SK-N-SH treated with all-trans-retinoic acid at 6 μM for 48 hours (cell line): ENCODE data around the gene SSX2IP.

Source experiments
- ATAC-seq: fragments of 200-7000 bp; cut with Tn5 transposase; 3 replicates; pipeline ENCODE4 v1.9.1; 2020; ENCODE audit warnings: mild to moderate bottlenecking, moderate library complexity
- ARNTL ChIP-seq: fragments of 450-650 bp; formaldehyde crosslinking; IDR thresholded peaks from 2 replicates; pipeline ENCODE4 v1.5.0; 2020; ENCODE audit warnings: low read depth, mild to moderate bottlenecking, moderate library complexity, borderline replicate concordance
- BACH2 ChIP-seq: fragments of 250-450 bp; sonication (Bioruptor Pico); IDR thresholded peaks from 2 replicates; pipeline ENCODE4 v1.9.0; 2021; ENCODE audit warnings: mild to moderate bottlenecking, borderline replicate concordance
- CREB5 ChIP-seq: fragments of 250-450 bp; sonication (Bioruptor Pico); IDR thresholded peaks from 2 replicates; pipeline ENCODE4 v1.5.1; 2020; ENCODE audit warnings: low read depth, mild to moderate bottlenecking, moderate library complexity
- CSDC2 ChIP-seq: fragments of 250-450 bp; sonication (Bioruptor Pico); IDR thresholded peaks from 2 replicates; pipeline ENCODE4 v1.5.0; 2020; ENCODE audit warnings: mild to moderate bottlenecking, moderate library complexity
- CSRNP3 ChIP-seq: fragments of 250-450 bp; sonication (Bioruptor Pico); IDR thresholded peaks from 2 replicates; pipeline ENCODE4 v1.5.1; 2021; ENCODE audit warnings: mild to moderate bottlenecking, moderate library complexity
- ESRRG ChIP-seq: fragments of 250-450 bp; sonication (Bioruptor Pico); IDR thresholded peaks from 2 replicates; pipeline ENCODE4 v1.6.1; 2021; ENCODE audit warnings: mild to moderate bottlenecking
- GLIS3 ChIP-seq: fragments of 250-450 bp; sonication (Bioruptor Pico); IDR thresholded peaks from 2 replicates; pipeline ENCODE4 v1.5.0; 2020; ENCODE audit warnings: mild to moderate bottlenecking, moderate library complexity
- ISL1 ChIP-seq: fragments of 250-450 bp; sonication (Bioruptor Pico); IDR thresholded peaks from 2 replicates; pipeline ENCODE4 v2.1.2; 2022; ENCODE audit warnings: mild to moderate bottlenecking, moderate library complexity
- OSR1 ChIP-seq: fragments of 250-450 bp; sonication (Bioruptor Pico); IDR thresholded peaks from 2 replicates; pipeline ENCODE4 v1.8.0; 2022; ENCODE audit warnings: moderate library complexity, mild to moderate bottlenecking, inconsistent platforms
- PPARA ChIP-seq: fragments of 250-450 bp; sonication (Bioruptor Pico); IDR thresholded peaks from 2 replicates; pipeline ENCODE4 v1.5.0; 2020; ENCODE audit warnings: mild to moderate bottlenecking, borderline replicate concordance
- RARB ChIP-seq: fragments of 250-450 bp; sonication (Bioruptor Pico); IDR thresholded peaks from 2 replicates; pipeline ENCODE4 v1.8.0; 2021; ENCODE audit warnings: mild to moderate bottlenecking, moderate library complexity
- SNAI2 ChIP-seq: fragments of 250-450 bp; sonication (Bioruptor Pico); IDR thresholded peaks from 2 replicates; pipeline ENCODE4 v1.5.0; 2020; ENCODE audit warnings: mild to moderate bottlenecking, moderate library complexity
- TCF4 ChIP-seq: fragments of 250-450 bp; sonication (Bioruptor Pico); IDR thresholded peaks from 2 replicates; pipeline ENCODE4 v1.8.0; 2021; ENCODE audit warnings: mild to moderate bottlenecking, moderate library complexity, borderline replicate concordance
- TOX ChIP-seq: fragments of 250-450 bp; sonication (Bioruptor Pico); IDR thresholded peaks from 2 replicates; pipeline ENCODE4 v1.8.0; 2021; ENCODE audit warnings: mild to moderate bottlenecking, moderate library complexity, borderline replicate concordance
- TSHZ2 ChIP-seq: fragments of 250-450 bp; sonication (Bioruptor Pico); IDR thresholded peaks from 2 replicates; pipeline ENCODE4 v1.5.0; 2020; ENCODE audit warnings: mild to moderate bottlenecking, moderate library complexity
- ZC3H10 ChIP-seq: fragments of 250-450 bp; sonication (Bioruptor Pico); IDR thresholded peaks from 2 replicates; pipeline ENCODE4 v1.5.1; 2021; ENCODE audit warnings: mild to moderate bottlenecking, moderate library complexity
- ZFP3 ChIP-seq: fragments of 250-450 bp; sonication (Bioruptor Pico); IDR thresholded peaks from 2 replicates; pipeline ENCODE4 v1.5.0; 2020; ENCODE audit warnings: mild to moderate bottlenecking, moderate library complexity
- ZFP30 ChIP-seq: fragments of 450-650 bp; formaldehyde crosslinking; IDR thresholded peaks from 2 replicates; pipeline ENCODE4 v1.5.0; 2022; ENCODE audit warnings: mild to moderate bottlenecking, moderate library complexity
- ZNF565 ChIP-seq: fragments of 450-650 bp; formaldehyde crosslinking; conservative IDR thresholded peaks from 2 replicates; pipeline ENCODE4 v1.5.0; 2020; ENCODE audit warnings: low read depth, mild to moderate bottlenecking, moderate library complexity
- ZNF70 ChIP-seq: fragments of 450-650 bp; formaldehyde crosslinking; IDR thresholded peaks from 2 replicates; pipeline ENCODE4 v1.5.0; 2020; ENCODE audit warnings: mild to moderate bottlenecking, moderate library complexity
- ZNF8 ChIP-seq: fragments of 450-650 bp; formaldehyde crosslinking; IDR thresholded peaks from 2 replicates; pipeline ENCODE4 v1.5.0; 2020; ENCODE audit warnings: mild to moderate bottlenecking, moderate library complexity
- TF ChIP-seq, protein P1 (sequence below): fragments of 250-450 bp; sonication (Bioruptor Pico); IDR thresholded peaks from 2 replicates; pipeline ENCODE4 v1.8.0; 2021; ENCODE audit warnings: low read depth, mild to moderate bottlenecking, moderate library complexity, borderline replicate concordance
- TF ChIP-seq, protein P2 (sequence below): fragments of 250-450 bp; sonication (Bioruptor Pico); IDR thresholded peaks from 2 replicates; pipeline ENCODE4 v1.8.0; 2020; ENCODE audit warnings: mild to moderate bottlenecking, moderate library complexity, borderline replicate concordance

Gene SSX2IP

DNA sequence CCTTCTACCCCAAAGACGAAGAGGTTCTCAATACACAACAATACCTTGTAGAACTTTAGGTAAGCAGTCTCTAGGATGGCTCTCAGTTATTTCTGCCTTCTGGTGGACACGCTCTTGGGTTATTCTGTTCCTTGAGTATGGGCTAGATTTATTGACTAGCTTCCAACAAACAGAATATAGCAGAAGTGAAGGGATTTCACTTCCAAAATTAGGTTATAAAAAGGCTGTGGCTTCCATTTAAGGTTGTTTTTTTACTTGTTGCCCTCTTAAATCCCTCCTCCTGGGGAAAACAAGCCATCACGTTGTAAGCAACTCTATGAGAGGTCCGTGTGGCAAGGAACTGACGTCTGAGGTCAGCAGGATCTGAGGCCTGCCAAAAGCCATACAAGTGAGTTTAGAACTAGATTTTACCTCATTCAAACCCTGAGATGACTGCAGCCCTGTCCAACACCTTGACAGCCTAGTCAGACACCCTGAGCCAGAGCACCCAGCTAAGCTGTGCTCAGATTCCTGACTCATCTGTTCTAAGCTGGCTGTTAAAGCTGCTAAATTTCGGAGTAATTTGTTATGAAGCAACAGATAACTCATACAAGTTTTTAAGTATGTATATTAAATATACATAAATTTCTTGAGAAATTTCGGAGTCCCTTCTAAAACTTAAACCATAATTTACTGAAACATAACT, 12.7 kb downstream of the SSX2IP start:
- ATAC-seq, result no peak
- TF ChIP-seq BACH2 (CRISPR knock-in tag) (no peak), ESRRG (no peak), ARNTL (CRISPR knock-in tag) (no peak), ISL1 (CRISPR knock-in tag) (no peak), ZC3H10 (CRISPR knock-in tag) (no peak), TOX (CRISPR knock-in tag) (no peak), TCF4 (CRISPR knock-in tag) (no peak), CREB5 (CRISPR knock-in tag) (no peak), CSRNP3 (CRISPR knock-in tag) (no peak), ZFP30 (CRISPR knock-in tag) (no peak), RARB (CRISPR knock-in tag) (no peak), SNAI2 (CRISPR knock-in tag) (no peak), CSDC2 (CRISPR knock-in tag) (no peak), ZNF70 (no peak), ZFP3 (no peak), GLIS3 (CRISPR knock-in tag) (no peak)
- TF ChIP-seq, protein P1, sequence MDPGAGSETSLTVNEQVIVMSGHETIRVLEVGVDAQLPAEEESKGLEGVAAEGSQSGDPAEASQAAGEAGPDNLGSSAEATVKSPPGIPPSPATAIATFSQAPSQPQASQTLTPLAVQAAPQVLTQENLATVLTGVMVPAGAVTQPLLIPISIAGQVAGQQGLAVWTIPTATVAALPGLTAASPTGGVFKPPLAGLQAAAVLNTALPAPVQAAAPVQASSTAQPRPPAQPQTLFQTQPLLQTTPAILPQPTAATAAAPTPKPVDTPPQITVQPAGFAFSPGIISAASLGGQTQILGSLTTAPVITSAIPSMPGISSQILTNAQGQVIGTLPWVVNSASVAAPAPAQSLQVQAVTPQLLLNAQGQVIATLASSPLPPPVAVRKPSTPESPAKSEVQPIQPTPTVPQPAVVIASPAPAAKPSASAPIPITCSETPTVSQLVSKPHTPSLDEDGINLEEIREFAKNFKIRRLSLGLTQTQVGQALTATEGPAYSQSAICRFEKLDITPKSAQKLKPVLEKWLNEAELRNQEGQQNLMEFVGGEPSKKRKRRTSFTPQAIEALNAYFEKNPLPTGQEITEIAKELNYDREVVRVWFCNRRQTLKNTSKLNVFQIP, result no peak
- TF ChIP-seq, protein P2, sequence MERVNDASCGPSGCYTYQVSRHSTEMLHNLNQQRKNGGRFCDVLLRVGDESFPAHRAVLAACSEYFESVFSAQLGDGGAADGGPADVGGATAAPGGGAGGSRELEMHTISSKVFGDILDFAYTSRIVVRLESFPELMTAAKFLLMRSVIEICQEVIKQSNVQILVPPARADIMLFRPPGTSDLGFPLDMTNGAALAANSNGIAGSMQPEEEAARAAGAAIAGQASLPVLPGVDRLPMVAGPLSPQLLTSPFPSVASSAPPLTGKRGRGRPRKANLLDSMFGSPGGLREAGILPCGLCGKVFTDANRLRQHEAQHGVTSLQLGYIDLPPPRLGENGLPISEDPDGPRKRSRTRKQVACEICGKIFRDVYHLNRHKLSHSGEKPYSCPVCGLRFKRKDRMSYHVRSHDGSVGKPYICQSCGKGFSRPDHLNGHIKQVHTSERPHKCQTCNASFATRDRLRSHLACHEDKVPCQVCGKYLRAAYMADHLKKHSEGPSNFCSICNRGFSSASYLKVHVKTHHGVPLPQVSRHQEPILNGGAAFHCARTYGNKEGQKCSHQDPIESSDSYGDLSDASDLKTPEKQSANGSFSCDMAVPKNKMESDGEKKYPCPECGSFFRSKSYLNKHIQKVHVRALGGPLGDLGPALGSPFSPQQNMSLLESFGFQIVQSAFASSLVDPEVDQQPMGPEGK, result no peak

DNA sequence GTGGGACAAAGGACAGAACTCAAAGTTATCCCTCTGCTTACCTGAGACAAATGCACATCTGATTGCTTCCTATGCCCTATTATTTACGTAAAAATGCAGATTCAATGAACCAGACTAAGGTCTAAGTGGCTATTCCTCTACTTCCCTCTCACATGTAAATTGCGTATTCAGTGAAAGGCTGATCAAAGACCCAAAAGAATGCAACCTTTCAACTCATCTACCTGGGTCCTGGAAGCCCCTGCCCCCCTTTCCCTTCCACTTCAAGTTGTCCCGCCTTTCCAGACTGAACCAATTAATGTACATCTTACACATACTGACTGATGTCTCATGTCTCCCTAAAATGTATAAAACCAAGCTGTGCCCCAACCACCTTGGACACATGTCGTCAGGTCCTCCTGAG, 14.6 kb downstream of the SSX2IP start:
- TF ChIP-seq CSDC2 (CRISPR knock-in tag), result no peak
- no peak for TF ChIP-seq ZFP30 (CRISPR knock-in tag)
- TF ChIP-seq SNAI2 (CRISPR knock-in tag), result no peak
- no peak for TF ChIP-seq ZNF8 (CRISPR knock-in tag)
- TF ChIP-seq GLIS3 (CRISPR knock-in tag), result no peak
- no peak for TF ChIP-seq ZC3H10 (CRISPR knock-in tag)
- TF ChIP-seq ISL1 (CRISPR knock-in tag), result no peak
- TF ChIP-seq, protein P1, result no peak
- TF ChIP-seq PPARA, result no peak
- TF ChIP-seq TSHZ2 (CRISPR knock-in tag), result no peak
- TF ChIP-seq CREB5 (CRISPR knock-in tag), result no peak
- no peak for TF ChIP-seq TCF4 (CRISPR knock-in tag)
- TF ChIP-seq, protein P2, result no peak
- no peak for TF ChIP-seq OSR1 (CRISPR knock-in tag)
- no peak for TF ChIP-seq ZNF565 (CRISPR knock-in tag)
- TF ChIP-seq ZNF70, result no peak
- TF ChIP-seq CSRNP3 (CRISPR knock-in tag), result no peak
- TF ChIP-seq ARNTL (CRISPR knock-in tag), result no peak
- ATAC-seq, result no peak
